GM18873 (cell line): ENCODE results near the gene ACVR1C.

Source experiments
- ATAC-seq: cut with Tn5 transposase; IDR thresholded peaks from one replicate; pipeline ENCODE4 v1.9.1; 2021; ENCODE audit warnings: mild to moderate bottlenecking, moderate library complexity, moderate number of reproducible peaks; ENCODE audit not compliant: unreplicated experiment, low FRiP score

The ACVR1C gene

GRCh38 chr2:157628477-157629415 lies at the start of gene ACVR1C:
Gene ACVR1C (minus strand): TSS chr2:157628864. CDS start chr2:157628644, 220 bp downstream.
- ATAC-seq, result peak; percentile 75

- ATAC-seq, result no peak
Observed at GRCh38 chr2:157677941-157678340, 49.3 kb upstream of the ACVR1C start.

- ATAC-seq, result no peak
Observed at GRCh38 chr2:157672129-157672528, 43.5 kb upstream of the ACVR1C start.

- ATAC-seq, result no peak
Observed at GRCh38 chr2:157662401-157662800, 33.7 kb upstream of the ACVR1C start.

- no peak for ATAC-seq
Observed at GRCh38 chr2:157661776-157662175, 33.1 kb upstream of the ACVR1C start.

- ATAC-seq, result no peak
Observed at GRCh38 chr2:157657858-157658257, 29.2 kb upstream of the ACVR1C start.

GRCh38 chr2:157657101-157657500 lies 28.4 kb upstream of the ACVR1C start:
- no peak for ATAC-seq

GRCh38 chr2:157644776-157645175 lies 16.1 kb upstream of the ACVR1C start:
- ATAC-seq, result no peak

GRCh38 chr2:157631861-157632260 lies 3.2 kb upstream of the ACVR1C start:
- no peak for ATAC-seq

- ATAC-seq, result no peak
Observed at GRCh38 chr2:157627594-157628476, 829 bp downstream of the ACVR1C start.

GRCh38 chr2:157625296-157625695 lies 3.4 kb downstream of the ACVR1C start:
- no peak for ATAC-seq

GRCh38 chr2:157620956-157621355 lies 7.7 kb downstream of the ACVR1C start:
- no peak for ATAC-seq

- no peak for ATAC-seq
Observed at GRCh38 chr2:157611726-157612125, 16.9 kb downstream of the ACVR1C start.

- no peak for ATAC-seq
Observed at GRCh38 chr2:157611110-157611509, 17.6 kb downstream of the ACVR1C start.

- no peak for ATAC-seq
Observed at GRCh38 chr2:157606534-157606933, 22.1 kb downstream of the ACVR1C start.

GRCh38 chr2:157603198-157603597 lies 25.5 kb downstream of the ACVR1C start:
- ATAC-seq, result no peak

GRCh38 chr2:157601807-157602206 lies 26.9 kb downstream of the ACVR1C start:
- ATAC-seq, result no peak

GRCh38 chr2:157596992-157597681 lies 31.5 kb downstream of the ACVR1C start:
- peak; percentile 74 for ATAC-seq

- ATAC-seq, result no peak
Observed at GRCh38 chr2:157593411-157593810, 35.3 kb downstream of the ACVR1C start.

GRCh38 chr2:157592948-157593347 lies 35.7 kb downstream of the ACVR1C start:
- no peak for ATAC-seq

- ATAC-seq, result no peak
Observed at GRCh38 chr2:157592374-157592773, 36.3 kb downstream of the ACVR1C start.
